ENCODE measurements around the gene PKD1L1. TPM values are rescaled to one million over a fixed set of nuclear protein-coding genes. Genes with fewer than 3 reads are reported as not detected.

The PKD1L1 gene
- total RNA-seq, 2 donors from 2014 or later: 0.13 to 0.20 TPM

DNA sequence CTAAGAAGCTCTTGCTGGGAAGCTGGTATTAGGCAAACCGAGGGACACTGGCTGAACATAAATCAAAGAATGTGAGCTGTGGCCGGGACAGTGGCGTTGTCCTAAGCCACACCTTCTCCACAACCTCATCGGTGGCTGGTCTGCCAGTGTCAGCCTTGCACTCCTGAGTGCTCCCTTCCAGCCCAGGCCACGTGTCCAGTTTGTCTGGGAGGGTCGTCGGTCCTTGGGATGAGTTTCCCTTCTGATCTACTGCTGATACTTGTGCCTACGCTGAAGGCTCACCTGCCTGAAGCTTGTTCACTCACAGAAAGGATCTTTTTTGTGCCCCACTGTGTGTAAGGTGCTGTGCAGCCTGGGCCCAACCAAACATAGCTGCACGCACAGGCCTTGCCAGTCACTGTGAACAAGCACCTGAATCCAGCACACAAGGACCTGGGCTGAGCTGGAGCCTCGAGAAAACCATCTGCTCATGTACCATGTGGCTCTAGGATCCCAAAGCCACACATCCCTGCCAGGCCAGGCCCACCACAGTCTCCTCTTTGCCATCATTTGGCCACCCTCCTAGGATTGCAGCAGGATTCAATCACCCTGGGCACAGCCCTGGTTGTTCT, 116.1 kb downstream of the PKD1L1 start:
- H3K4me3 Mint-ChIP-seq: no peak overlapping the region
- Histone ChIP-seq H3K9ac (ENCODE audit: extremely low read depth, low read length, poor library complexity, severe bottlenecking) (no peak overlapping the region), H3K36me3 (ENCODE audit: control insufficient read depth, insufficient read depth, low read length) (no peaks in the 10 kb centered on the region), H3K9me3 (ENCODE audit: control insufficient read depth, low read length) (no peaks in the 10 kb centered on the region), H3K4me3 (ENCODE audit: low read length) (no peak overlapping the region), H3K27me3 (ENCODE audit: control insufficient read depth, insufficient read depth, low read length, poor library complexity, severe bottlenecking) (no peaks in the 10 kb centered on the region), H3K4me1 (ENCODE audit: control insufficient read depth, insufficient read depth, low read length) (no peaks in the 10 kb centered on the region), H3K27ac (ENCODE audit: low read depth, low read length) (no peak overlapping the region)
- H3K27me3 Mint-ChIP-seq (ENCODE audit: insufficient read depth): no peaks in the 10 kb centered on the region
- H3K27ac Mint-ChIP-seq: no peak overlapping the region
- TF ChIP-seq, protein P1, sequence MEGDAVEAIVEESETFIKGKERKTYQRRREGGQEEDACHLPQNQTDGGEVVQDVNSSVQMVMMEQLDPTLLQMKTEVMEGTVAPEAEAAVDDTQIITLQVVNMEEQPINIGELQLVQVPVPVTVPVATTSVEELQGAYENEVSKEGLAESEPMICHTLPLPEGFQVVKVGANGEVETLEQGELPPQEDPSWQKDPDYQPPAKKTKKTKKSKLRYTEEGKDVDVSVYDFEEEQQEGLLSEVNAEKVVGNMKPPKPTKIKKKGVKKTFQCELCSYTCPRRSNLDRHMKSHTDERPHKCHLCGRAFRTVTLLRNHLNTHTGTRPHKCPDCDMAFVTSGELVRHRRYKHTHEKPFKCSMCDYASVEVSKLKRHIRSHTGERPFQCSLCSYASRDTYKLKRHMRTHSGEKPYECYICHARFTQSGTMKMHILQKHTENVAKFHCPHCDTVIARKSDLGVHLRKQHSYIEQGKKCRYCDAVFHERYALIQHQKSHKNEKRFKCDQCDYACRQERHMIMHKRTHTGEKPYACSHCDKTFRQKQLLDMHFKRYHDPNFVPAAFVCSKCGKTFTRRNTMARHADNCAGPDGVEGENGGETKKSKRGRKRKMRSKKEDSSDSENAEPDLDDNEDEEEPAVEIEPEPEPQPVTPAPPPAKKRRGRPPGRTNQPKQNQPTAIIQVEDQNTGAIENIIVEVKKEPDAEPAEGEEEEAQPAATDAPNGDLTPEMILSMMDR (conservative IDR thresholded peaks at IDR 0.05): no peak
- no peaks in the 10 kb centered on the region for H3K9me3 Mint-ChIP-seq
- whole genome bisulfite sequencing, 2 experiments (ENCODE audit: insufficient coverage in 1 of 2, insufficient read length in 1 of 2): 92 to 95% methylated on average over 8 to 10 of the region's 10 CpGs
- no peak for DNase-seq
- no peaks in the 10 kb centered on the region for H3K4me1 Mint-ChIP-seq
- no peaks in the 10 kb centered on the region for H3K36me3 Mint-ChIP-seq (ENCODE audit: low read depth)

DNA sequence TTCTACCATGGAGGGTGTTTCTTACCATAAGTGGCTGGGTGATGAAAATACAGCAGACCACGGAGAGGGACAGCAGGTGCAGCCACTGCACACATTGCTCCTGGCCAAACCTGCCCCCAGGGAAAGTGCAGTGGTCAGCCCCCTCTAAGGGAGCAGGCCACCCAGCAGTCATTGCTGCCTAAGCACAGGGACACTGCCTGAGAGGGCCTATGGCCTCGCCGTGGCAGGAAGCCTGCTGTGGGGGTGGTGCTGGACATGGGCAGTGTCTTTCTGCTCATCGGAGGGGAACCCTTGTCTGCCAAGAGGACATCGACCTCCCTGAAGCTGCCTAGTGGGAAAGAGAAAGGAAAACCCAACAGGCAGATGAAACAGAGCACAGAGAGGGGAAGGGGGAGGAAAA, 118.3 kb downstream of the PKD1L1 start:
- no peak overlapping the region for H3K9ac ChIP-seq (ENCODE audit: extremely low read depth, low read length, poor library complexity, severe bottlenecking)
- H3K4me3 ChIP-seq (ENCODE audit: low read length): no peak overlapping the region
- no peaks in the 10 kb centered on the region for H3K27me3 Mint-ChIP-seq (ENCODE audit: insufficient read depth)
- peak; percentile 28 for DNase-seq
- no peak overlapping the region for H3K4me3 Mint-ChIP-seq
- H3K9me3 ChIP-seq (ENCODE audit: control insufficient read depth, low read length): no peaks in the 10 kb centered on the region
- H3K27me3 ChIP-seq (ENCODE audit: control insufficient read depth, insufficient read depth, low read length, poor library complexity, severe bottlenecking): no peaks in the 10 kb centered on the region
- H3K9me3 Mint-ChIP-seq: no peaks in the 10 kb centered on the region
- H3K27ac Mint-ChIP-seq: no peak overlapping the region
- H3K4me1 ChIP-seq (ENCODE audit: control insufficient read depth, insufficient read depth, low read length): no peaks in the 10 kb centered on the region
- H3K36me3 Mint-ChIP-seq (ENCODE audit: low read depth): no peaks in the 10 kb centered on the region
- H3K36me3 ChIP-seq (ENCODE audit: control insufficient read depth, insufficient read depth, low read length): no peaks in the 10 kb centered on the region
- H3K27ac ChIP-seq (ENCODE audit: low read depth, low read length): no peak overlapping the region
- TF ChIP-seq, protein P1 (conservative IDR thresholded peaks at IDR 0.05): no peak
- no peaks in the 10 kb centered on the region for H3K4me1 Mint-ChIP-seq
- WGBS, 2 experiments (ENCODE audit: insufficient coverage in 1 of 2, insufficient read length in 1 of 2): 81 to 83% methylated on average over 3 to 5 of the region's 5 CpGs

GRCh38 chr7:47827871-47828270, 120.4 kb downstream of the PKD1L1 start:
- Histone ChIP-seq H3K9me3 (ENCODE audit: control insufficient read depth, low read length) (no peaks in the 10 kb centered on the region), H3K4me1 (ENCODE audit: control insufficient read depth, insufficient read depth, low read length) (no peaks in the 10 kb centered on the region), H3K27ac (ENCODE audit: low read depth, low read length) (no peak overlapping the region), H3K4me3 (ENCODE audit: low read length) (no peak overlapping the region), H3K36me3 (ENCODE audit: control insufficient read depth, insufficient read depth, low read length) (no peaks in the 10 kb centered on the region), H3K27me3 (ENCODE audit: control insufficient read depth, insufficient read depth, low read length, poor library complexity, severe bottlenecking) (no peaks in the 10 kb centered on the region), H3K9ac (ENCODE audit: extremely low read depth, low read length, poor library complexity, severe bottlenecking) (no peak overlapping the region)
- H3K27me3 Mint-ChIP-seq (ENCODE audit: insufficient read depth): no peaks in the 10 kb centered on the region
- no peaks in the 10 kb centered on the region for H3K36me3 Mint-ChIP-seq (ENCODE audit: low read depth)
- no peak overlapping the region for H3K4me3 Mint-ChIP-seq
- DNase-seq: no peak
- WGBS, 2 experiments (ENCODE audit: insufficient coverage in 1 of 2, insufficient read length in 1 of 2): 88 to 91% methylated on average over 4 of the region's 4 CpGs
- TF ChIP-seq, protein P1 (conservative IDR thresholded peaks at IDR 0.05): no peak
- no peak overlapping the region for H3K27ac Mint-ChIP-seq
- H3K4me1 Mint-ChIP-seq: no peaks in the 10 kb centered on the region
- H3K9me3 Mint-ChIP-seq: no peaks in the 10 kb centered on the region
